IMR-90 (cell line): Measurements from ENCODE around the gene KMT2C. TPM values are rescaled to one million over a fixed set of nuclear protein-coding genes. Genes with fewer than 3 reads are reported as not detected.
"Not testable (repeated sequence)": the region's sequence is repeated elsewhere in the genome, so short reads cannot be mapped to it uniquely, and the experiment has no call there.

Experiments used
- ATAC-seq: fragments of 200-7000 bp; cut with Tn5 transposase; 2 replicates; pipeline ENCODE4 v1.9.1; 2020; ENCODE audit warnings: low read depth, mild to moderate bottlenecking, moderate library complexity
- BruUV-seq: library from RNA; stranded (reverse); fragments of 400-500 nt; replicated peaks from 2 replicates; lab custom pipeline; 2021; lab: Mats Ljungman, UMichigan
- CTCF ChIA-PET: fragments of 300-600 bp; formaldehyde crosslinking; extraction: SDS; loops from one replicate; lab custom pipeline; 2021; ENCODE audit warnings: antibody characterized with exemption; lab: Yijun Ruan, JAX
- POLR2A ChIA-PET: fragments of 300-600 bp; sonication (Branson Sonifier 250); formaldehyde crosslinking; loops from one replicate; lab custom pipeline; 2022; ENCODE audit warnings: antibody characterized with exemption; ENCODE audit not compliant: unreplicated experiment; lab: Charles Lee
- DNase-seq: peaks from one replicate; pipeline ENCODE4 v3.0.0; 2013
- H2AFZ ChIP-seq: replicated peaks from 2 replicates; pipeline ENCODE3; 2013; ENCODE audit warnings: low read length, mild to moderate bottlenecking; ENCODE audit not compliant: poor library complexity
- H2AK5ac ChIP-seq: 2 replicates; pipeline ENCODE4 v1.6.1; 2013; ENCODE audit warnings: low read depth, low read length, inconsistent platforms
- H2AK9ac ChIP-seq: replicated peaks from 2 replicates; pipeline ENCODE3; 2013; ENCODE audit warnings: mild to moderate bottlenecking, low read depth, low read length, moderate library complexity; ENCODE audit not compliant: poor library complexity
- H2BK120ac ChIP-seq: 2 replicates; pipeline ENCODE4 v1.6.1; 2013; ENCODE audit warnings: low read depth, low read length, inconsistent platforms
- H2BK15ac ChIP-seq: 3 replicates; pipeline ENCODE4 v1.6.1; 2013; ENCODE audit warnings: low read depth, low read length, inconsistent platforms
- H2BK20ac ChIP-seq: 2 replicates; pipeline ENCODE4 v1.6.1; 2013; ENCODE audit warnings: low read depth, mild to moderate bottlenecking, inconsistent platforms, low read length, moderate library complexity
- H2BK5ac ChIP-seq: 2 replicates; pipeline ENCODE4 v1.6.1; 2013; ENCODE audit warnings: mild to moderate bottlenecking, low read depth, low read length, inconsistent platforms; ENCODE audit not compliant: poor library complexity, severe bottlenecking
- H3K14ac ChIP-seq: replicated peaks from 2 replicates; pipeline ENCODE4 v1.6.1; 2013; ENCODE audit warnings: low read depth, low read length, inconsistent platforms
- H3K18ac ChIP-seq: 2 replicates; pipeline ENCODE4 v1.6.1; 2013; ENCODE audit warnings: low read depth, low read length, control low read depth
- H3K23ac ChIP-seq: 2 replicates; pipeline ENCODE4 v1.6.1; 2013; ENCODE audit warnings: low read depth, low read length, inconsistent platforms
- H3K27ac ChIP-seq: 2 replicates; pipeline ENCODE4 v1.5.1; 2013; ENCODE audit warnings: mild to moderate bottlenecking, control low read depth, low read length; ENCODE audit not compliant: insufficient read depth
- H3K27me3 ChIP-seq: 2 replicates; pipeline ENCODE4 v1.6.1; 2013; ENCODE audit warnings: low read length; ENCODE audit not compliant: control insufficient read depth, insufficient read depth
- H3K36me3 ChIP-seq: 2 replicates; pipeline ENCODE4 v1.6.1; 2013; ENCODE audit warnings: low read length, mixed read lengths; ENCODE audit not compliant: control insufficient read depth, insufficient read depth
- H3K4ac ChIP-seq: 2 replicates; pipeline ENCODE4 v1.6.1; 2013; ENCODE audit warnings: low read depth, low read length, inconsistent platforms
- H3K4me1 ChIP-seq: 2 replicates; pipeline ENCODE4 v1.6.1; 2013; ENCODE audit warnings: low read length, mixed read lengths; ENCODE audit not compliant: control insufficient read depth, insufficient read depth
- H3K4me2 ChIP-seq: 2 replicates; pipeline ENCODE4 v1.6.1; 2013; ENCODE audit warnings: low read depth, mild to moderate bottlenecking, control low read depth, low read length, moderate library complexity
- H3K4me3 ChIP-seq: 2 replicates; pipeline ENCODE4 v1.5.1; 2013; ENCODE audit warnings: low read depth, mild to moderate bottlenecking, control low read depth, low read length, moderate library complexity; ENCODE audit not compliant: insufficient read depth
- H3K56ac ChIP-seq: 2 replicates; pipeline ENCODE4 v1.6.1; 2013; ENCODE audit warnings: low read length, inconsistent platforms; ENCODE audit not compliant: insufficient read depth; ENCODE audit errors: extremely low read depth
- H3K79me1 ChIP-seq, 2 experiments: 2 replicates each; pipeline ENCODE4 v1.6.1; 2013; ENCODE audit warnings: low read length in 2 of 2, inconsistent platforms in 1 of 2, low read depth in 1 of 2
- H3K9ac ChIP-seq: 2 replicates; pipeline ENCODE4 v1.6.1; 2013; ENCODE audit warnings: low read depth, low read length, control low read depth
- H3K9me1 ChIP-seq: 2 replicates; pipeline ENCODE4 v1.6.1; 2013; ENCODE audit warnings: low read length, inconsistent platforms; ENCODE audit not compliant: insufficient read depth
- H3K9me3 ChIP-seq: 2 replicates; pipeline ENCODE4 v1.6.1; 2013; ENCODE audit warnings: low read length; ENCODE audit not compliant: control insufficient read depth, insufficient read depth
- H4K20me1 ChIP-seq: 2 replicates; pipeline ENCODE4 v1.6.1; 2013; ENCODE audit warnings: low read length, inconsistent platforms; ENCODE audit not compliant: insufficient read depth
- H4K5ac ChIP-seq: 2 replicates; pipeline ENCODE4 v1.6.1; 2013; ENCODE audit warnings: mild to moderate bottlenecking, low read depth, low read length, control low read depth
- H4K8ac ChIP-seq, 2 experiments: 2 replicates each; pipeline ENCODE4 v1.6.1; 2013; ENCODE audit warnings: low read depth in 2 of 2, low read length in 2 of 2, control low read depth in 1 of 2, inconsistent platforms in 1 of 2
- H4K91ac ChIP-seq: 2 replicates; pipeline ENCODE4 v1.6.1; 2013; ENCODE audit warnings: low read depth, low read length, inconsistent platforms; ENCODE audit not compliant: insufficient read depth
- WGBS, 2 experiments: methylation state at CpG; one replicate each; pipeline versions ENCODE4 v1.1.5 to v1.1.7; 2013; ENCODE audit warnings: missing lambda C conversion rate in 2 of 2; ENCODE audit not compliant: insufficient read length in 1 of 2; ENCODE audit errors: extremely low coverage in 2 of 2; 5-methylcytosine and 5-hydroxymethylcytosine counted together
- dilution Hi-C: fragments of 300-500 bp; cut with HindIII; formaldehyde crosslinking; loops from one replicate; pipeline ENCODE4 v1.14.3; 2018; ENCODE audit warnings: low sequenced_read_pairs; ENCODE audit not compliant: unreplicated experiment
- in situ Hi-C: fragments of 300-500 bp; cut with MboI; formaldehyde crosslinking; loops from 3 replicates; pipeline ENCODE4 v1.14.3; 2019; ENCODE audit warnings: low sequenced_read_pairs, inconsistent platforms, mixed read lengths
- intact Hi-C: fragments of 100-400 bp; cut with micrococcal nuclease; formaldehyde crosslinking; loops from 2 replicates; pipeline ENCODE4 v1.10.0; 2022
- polyA plus RNA-seq, 3 experiments: library from polyadenylated mRNA; depleted of rRNA; stranded (reverse); fragments of >200 nt; gene quantifications; 2 replicates each; pipeline ENCODE4 v1.2.3, GENCODE V29; 2012; ENCODE audit warnings: low replicate concordance in 1 of 3
- total RNA-seq: library from RNA; depleted of rRNA; stranded (reverse); fragments of >200 nt; gene quantifications from 2 replicates; pipeline ENCODE4 v1.2.3, GENCODE V29; 2012

Gene KMT2C
- total and polyA plus RNA-seq, 2 of the 4 experiments (the other 2 are of a cell fraction): 8.0 to 23.3 TPM

DNA sequence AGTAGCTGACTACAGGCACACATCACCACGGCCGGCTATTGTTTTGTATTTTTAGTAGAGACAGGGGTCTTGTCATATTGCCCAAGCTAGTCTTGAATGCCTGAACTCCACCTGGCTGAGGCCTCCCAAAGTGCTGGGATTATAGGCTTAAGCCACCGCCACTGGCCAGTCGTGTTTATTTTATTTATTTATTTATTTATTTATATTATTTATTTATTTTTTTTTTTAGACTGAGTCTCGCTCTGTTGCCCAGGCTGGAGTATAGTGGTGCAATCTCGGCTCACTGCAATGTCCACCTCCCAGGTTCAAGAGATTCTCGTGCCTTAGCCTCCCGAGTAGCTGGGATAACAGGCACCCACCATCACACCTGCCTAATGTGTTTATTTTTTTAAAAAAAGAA lies 6.0 kb upstream of the KMT2C start:
- in situ Hi-C loops, DNase-seq, ATAC-seq, H3K27me3 ChIP-seq, H2AK5ac ChIP-seq, H2BK120ac ChIP-seq, H3K4ac ChIP-seq, H2AK9ac ChIP-seq, H3K36me3 ChIP-seq, POLR2A ChIA-PET, H3K9me3 ChIP-seq, H3K4me2 ChIP-seq, H4K91ac ChIP-seq, H3K14ac ChIP-seq, dilution Hi-C loops, intact Hi-C loops, H2BK20ac ChIP-seq, H3K4me3 ChIP-seq, H4K20me1 ChIP-seq, BruUV-seq, H3K56ac ChIP-seq, H4K5ac ChIP-seq, H4K8ac ChIP-seq, H3K79me1 ChIP-seq, H2BK15ac ChIP-seq, H3K27ac ChIP-seq, H3K9ac ChIP-seq, H3K18ac ChIP-seq, CTCF ChIA-PET, H3K4me1 ChIP-seq, H3K9me1 ChIP-seq, H2AFZ ChIP-seq, H3K23ac ChIP-seq, H2BK5ac ChIP-seq: not testable (repeated sequence)
- no CpG with 5 or more reads among the region's 8 CpGs for WGBS, 2 experiments

- H4K8ac ChIP-seq, H4K20me1 ChIP-seq, H3K27me3 ChIP-seq, H2BK120ac ChIP-seq, H4K91ac ChIP-seq, H3K9me1 ChIP-seq, ATAC-seq, H3K9me3 ChIP-seq, H2BK15ac ChIP-seq, H3K36me3 ChIP-seq, H3K79me1 ChIP-seq, H2AK5ac ChIP-seq, H3K18ac ChIP-seq, DNase-seq, H3K4me1 ChIP-seq, in situ Hi-C loops, H3K14ac ChIP-seq, H3K4me2 ChIP-seq, H3K9ac ChIP-seq, BruUV-seq, POLR2A ChIA-PET, CTCF ChIA-PET, H3K4me3 ChIP-seq, H2AFZ ChIP-seq, H3K56ac ChIP-seq, dilution Hi-C loops, H3K23ac ChIP-seq, H2BK5ac ChIP-seq, H4K5ac ChIP-seq, intact Hi-C loops, H3K27ac ChIP-seq, H2AK9ac ChIP-seq, H3K4ac ChIP-seq, H2BK20ac ChIP-seq: not testable (repeated sequence)
- WGBS, 2 experiments: no CpG with 5 or more reads among the region's 7 CpGs
Observed at GRCh38 chr7:152441168-152441567, 5.4 kb upstream of the KMT2C start.
